Heart right ventricle (tissue), 16 donors: ENCODE measurements around the gene RPIA. TPM values are rescaled to one million over a fixed set of nuclear protein-coding genes. Genes with fewer than 3 reads are reported as not detected.

Source experiments
- ATAC-seq, 8 donors: fragments of 200-7000 bp; cut with Tn5 transposase; one replicate each; pipeline ENCODE4 v1.9.1; 2020; ENCODE audit warnings: mild to moderate bottlenecking in 8 of 8, moderate library complexity in 8 of 8, moderate number of reproducible peaks in 1 of 8
- DNase-seq, 2 donors: peaks; one replicate each; pipeline ENCODE4 v3.0.0-alpha.2; 2020
- H3K27ac ChIP-seq, 10 donors: fragments of 200-600 bp; sonication (generic) in 2 of 10; one replicate each; pipeline versions ENCODE4 v1.5.0 to v1.8.0; 2020 to 2022; ENCODE audit warnings: mild to moderate bottlenecking in 3 of 10
- H3K27me3 ChIP-seq, 7 donors: fragments of 200-600 bp; one replicate each; pipeline ENCODE4 v1.8.0; 2021 to 2022; ENCODE audit warnings: mild to moderate bottlenecking in 2 of 7
- H3K36me3 ChIP-seq, 9 donors: fragments of 200-600 bp; sonication (generic) in 1 of 9; one replicate each; pipeline versions ENCODE4 v1.5.0 to v1.8.0; 2020 to 2022; ENCODE audit warnings: mild to moderate bottlenecking in 2 of 9
- H3K4me1 ChIP-seq, 9 donors: fragments of 200-600 bp; sonication (generic) in 1 of 9; one replicate each; pipeline versions ENCODE4 v1.5.0 to v1.8.0; 2020 to 2022; ENCODE audit warnings: mild to moderate bottlenecking in 4 of 9
- H3K4me3 ChIP-seq, 10 donors: fragments of 200-600 bp; sonication (generic) in 2 of 10; one replicate each; pipeline versions ENCODE4 v1.5.0 to v1.8.0; 2020 to 2022; ENCODE audit warnings: mild to moderate bottlenecking in 7 of 10, moderate library complexity in 2 of 10
- H3K9me3 ChIP-seq, 11 donors: fragments of 200-600 bp in 10 of 11; sonication (generic) in 2 of 11; one replicate each; pipeline versions ENCODE4 v1.5.0 to v1.8.0; 2013 to 2022; ENCODE audit warnings: mild to moderate bottlenecking in 2 of 11, control low read depth in 1 of 11, moderate library complexity in 1 of 11
- CTCF ChIP-seq, 9 donors: fragments of 200-600 bp; sonication (generic) in 2 of 9; IDR thresholded peaks; one replicate each; pipeline versions ENCODE4 v1.5.0 to v1.8.0; 2021 to 2022; ENCODE audit warnings: antibody characterized with exemption in 9 of 9, mild to moderate bottlenecking in 5 of 9, moderate library complexity in 1 of 9
- WGBS, 2 donors: extraction: QIAGEN DNeasy Blood & Tissue Kit; methylation state at CpG; one replicate each; pipeline ENCODE4 v1.1.7; 2013; ENCODE audit warnings: inconsistent platforms in 1 of 2; 5-methylcytosine and 5-hydroxymethylcytosine counted together
- intact Hi-C, 10 donors: fragments of 100-400 bp; cut with DNase I; formaldehyde crosslinking; loops; one replicate each; pipeline versions ENCODE4 v1.11.1 to v1.14.2; 2022
- polyA plus RNA-seq, 2 donors: library from polyadenylated mRNA; stranded (reverse); fragments of 200-250 nt; gene quantifications; one replicate each; pipeline ENCODE4 v1.2.3, GENCODE V29; 2013
- total RNA-seq, 10 donors: library from RNA; stranded (reverse); fragmentation: NEBNext Ultra II Directional in 3 of 10; extraction: Animal tissue kit (Norgen Biotek cat#: 25700) in 3 of 10; gene quantifications; one replicate each; pipeline versions ENCODE4 v1.2.1 to v1.2.4, GENCODE V29; 2021 to 2023
- donor health status: Arrhythmogenic right ventricular cardiomyopathy.
- donor health status: ischemic (EF 13 %, LVEDD 7.1; RV severe dilation, severe dysfunction).
- donor health status: healthy with polysubstance abuse.
- donor health status: DM: no; HTN: yes; CAD: no.
- donor health status: DM: no; HTN: no; CAD: no.
- donor health status: ischemic (EF 25% LVEDD 6.9; RV normal size, moderate dysfunction).
- donor health status: ischemic (EF 25% LVEDD 5.7; RV mildly dilated, moderate dysfunction).
- donor health status: healthy.
- donor health status: DM: yes; HTN: yes; CAD: no.
- donor health status: Ischemic cardiomyopathy.
- donor health status: ischemic (EF 35%, LVEDD 5.7; RV mildly dilated, moderate dysfunction).
- donor health status: nonischemic (EF 11% LVEDD 7.7; RV severe dilation, severe dysfunction).
- donor health status: DM: yes; HTN: yes; CAD: no.
- donor health status: PGD.
- donor health status: ischemic (EF 29% LVEDD 5.4; RV normal size, mild dysfunction).
- donor health status: nonischemic (EF 23%, LVEDD 6.1; RV moderate dilation, normal function).

RPIA gene
- total and polyA plus RNA-seq, 12 donors, result 9.1 to 18.7 (median 13.5) TPM

- Histone ChIP-seq H3K36me3 (no peaks in the 10 kb centered on the region), H3K4me1 (peaks cover 6 to 29% (median 18%) of the 10 kb centered on the region in 9 donors), H3K27me3 (no peaks in the 10 kb centered on the region), H3K9me3 (no peaks in the 10 kb centered on the region), H3K27ac (no peak overlapping the region), H3K4me3 (no peak overlapping the region)
- DNase-seq (no peak), ATAC-seq (no peak)
- 72 to 73% methylated on average over 2 of the region's 2 CpGs for WGBS, 2 donors
- intact Hi-C loops, result no loop called here
- TF ChIP-seq CTCF (IDR thresholded peaks at IDR 0.05), result no peak
Observed at GRCh38 chr2:88654714-88655113, 36.8 kb upstream of the RPIA start.

- intact Hi-C loops, result no loop called here
- 71 to 79% methylated on average over 3 of the region's 3 CpGs for WGBS, 2 donors
- Histone ChIP-seq H3K4me3 (no peak overlapping the region), H3K27me3 (no peaks in the 10 kb centered on the region), H3K4me1 (peaks cover 8 to 33% (median 20%) of the 10 kb centered on the region in 9 donors), H3K9me3 (no peaks in the 10 kb centered on the region), H3K27ac (peak overlapping the region in 5 of 10 donors; percentile 10 to 91 (median 61)), H3K36me3 (no peaks in the 10 kb centered on the region)
- ATAC-seq, result no peak
- DNase-seq, result no peak
- TF ChIP-seq CTCF (IDR thresholded peaks at IDR 0.05), result no peak
Observed at GRCh38 chr2:88656690-88657089, 34.8 kb upstream of the RPIA start.

GRCh38 chr2:88657131-88657530 is 34.3 kb upstream of the RPIA start:
- peaks cover 8 to 33% (median 20%) of the 10 kb centered on the region in 9 donors for H3K4me1 ChIP-seq
- peak overlapping the region in 5 of 10 donors; percentile 10 to 91 (median 61) for H3K27ac ChIP-seq
- ATAC-seq (peak in 1 of 8 donors; percentile 28), DNase-seq (no peak)
- no peak overlapping the region for H3K4me3 ChIP-seq
- H3K36me3 ChIP-seq, result no peaks in the 10 kb centered on the region
- TF ChIP-seq CTCF (IDR thresholded peaks at IDR 0.05), result no peak
- H3K9me3 ChIP-seq, result no peaks in the 10 kb centered on the region
- no peaks in the 10 kb centered on the region for H3K27me3 ChIP-seq
- intact Hi-C loops, result no loop called here
- 92% methylated on average over 2 of the region's 2 CpGs for WGBS, 2 donors

- peak overlapping the region; percentile 34 to 91 (median 78) for H3K27ac ChIP-seq
- whole genome bisulfite sequencing, 2 donors, result 30% methylated on average over 3 of the region's 3 CpGs
Observed at GRCh38 chr2:88658326-88658725, 33.1 kb upstream of the RPIA start.

More at GRCh38 chr2:88658326-88658725, 33.1 kb upstream of the RPIA start:
- Histone ChIP-seq H3K4me3 (no peak overlapping the region), H3K4me1 (peaks cover 8 to 33% (median 20%) of the 10 kb centered on the region in 9 donors), H3K27me3 (no peaks in the 10 kb centered on the region), H3K36me3 (no peaks in the 10 kb centered on the region), H3K9me3 (no peaks in the 10 kb centered on the region)
- no peak for TF ChIP-seq CTCF (IDR thresholded peaks at IDR 0.05)
- intact Hi-C loops, result loop anchor here in 1 of 10 donors (2.0 kb wide), 1 partner anchor 30 kb away; no protein-coding TSS in a partner anchor
- ATAC-seq, result peak in 2 of 8 donors; percentile 4 to 5
- no peak for DNase-seq
